Stomach (tissue), 19 donors: ENCODE measurements around the gene TET1. TPM values are rescaled to one million over a fixed set of nuclear protein-coding genes. Genes with fewer than 3 reads are reported as not detected.
"Not testable (repeated sequence)": the region's sequence is repeated elsewhere in the genome, so short reads cannot be mapped to it uniquely, and the experiment has no call there.

Source experiments
- DNase-seq, 2 donors: peaks; one replicate each; pipeline versions ENCODE4 v3.0.0 to v3.0.0-alpha.2; 2013 to 2019
- H3K27ac ChIP-seq, 5 donors: fragments of 200-600 bp in 4 of 5; sonication (generic) in 4 of 5; one replicate each; pipeline ENCODE4 v1.5.1; 2013 to 2019; ENCODE audit warnings: mild to moderate bottlenecking in 1 of 5, moderate library complexity in 1 of 5
- H3K27me3 ChIP-seq, 3 donors: fragments of 200-600 bp; sonication (generic); one replicate each; pipeline ENCODE4 v1.5.1; 2017 to 2019; ENCODE audit warnings: mixed run types in 1 of 3
- H3K36me3 ChIP-seq, 4 donors: fragments of 200-600 bp; sonication (generic); 1 replicate in 3 of 4; 2 replicates in 1 of 4; pipeline ENCODE4 v1.5.1; 2016 to 2019
- H3K4me1 ChIP-seq, 4 donors: fragments of 200-600 bp; sonication (generic); one replicate each; pipeline ENCODE4 v1.5.1; 2016 to 2019
- H3K4me3 ChIP-seq, 4 donors: fragments of 200-600 bp; sonication (generic) in 3 of 4; one replicate each; pipeline ENCODE4 v1.5.1; 2016 to 2019; ENCODE audit warnings: mild to moderate bottlenecking in 1 of 4
- H3K9me3 ChIP-seq, 4 donors: fragments of 200-600 bp; sonication (generic); one replicate each; pipeline ENCODE4 v1.5.1; 2016 to 2019
- EP300 ChIP-seq: sonication (generic); formaldehyde crosslinking; IDR thresholded peaks from one replicate; pipeline ENCODE4 v1.6.1; 2017; ENCODE audit warnings: antibody characterized with exemption
- POLR2A ChIP-seq, 4 donors: fragments of 450-650 bp; IDR thresholded peaks; one replicate each; pipeline ENCODE4 v1.6.1; 2016; ENCODE audit warnings: antibody characterized with exemption in 4 of 4, control low read depth in 2 of 4, mild to moderate bottlenecking in 1 of 4, moderate library complexity in 1 of 4
- POLR2AphosphoS5 ChIP-seq, 3 donors: sonication (generic); formaldehyde crosslinking; IDR thresholded peaks; one replicate each; pipeline ENCODE4 v1.6.1; 2016; ENCODE audit warnings: antibody characterized with exemption in 3 of 3
- WGBS, 5 donors: extraction: QIAGEN DNeasy Blood & Tissue Kit in 3 of 5; methylation state at CpG; one replicate each; pipeline versions ENCODE4 v1.1.5 to v1.1.7; 2013 to 2018; 5-methylcytosine and 5-hydroxymethylcytosine counted together
- intact Hi-C: fragments of 100-400 bp; cut with DNase I; formaldehyde crosslinking; loops from one replicate; pipeline ENCODE4 v1.15.1; 2023; ENCODE audit warnings: low total_unique reads
- long read RNA-seq, 10 donors: transcript quantifications; one replicate each; lab custom pipeline, GENCODE V29; 2026
- polyA plus RNA-seq, 3 donors: library from polyadenylated mRNA; stranded (reverse); fragments of 200-250 nt; gene quantifications; one replicate each; pipeline ENCODE4 v1.2.3, GENCODE V29; 2013
- total RNA-seq, 5 donors: library from RNA; depleted of rRNA; stranded (reverse); fragments of >200 nt; gene quantifications; one replicate each; pipeline versions ENCODE4 v1.1.0 to v1.2.3, GENCODE V29; 2014 to 2016
- TF ChIP-seq, protein P1 (sequence below), 7 experiments: fragments of 450-650 bp in 4 of 7; fragments of 200-600 bp in 3 of 7; sonication (generic) in 3 of 7; IDR thresholded peaks; one replicate each; pipeline ENCODE4 v1.5.1; 2016 to 2019; ENCODE audit warnings: antibody characterized with exemption in 7 of 7, control low read depth in 2 of 7, mild to moderate bottlenecking in 1 of 7
- donor health status: healthy with polysubstance abuse.
- donor health status: Bipolar disorder and iron deficiency.
- donor health status: healthy.

The TET1 gene
- total RNA-seq (10 to 100 TPM in 2 of 5 donors, 1 to 10 TPM in 3; 1.2 to 22.3 (median 9.9) TPM), polyA plus RNA-seq (under 1 TPM; under 0.01 to 0.20 (median 0.19) TPM)
- long read RNA-seq, donor 1, result 0 reads
- long read RNA-seq, donor 2, result 0 reads
- long read RNA-seq, donor 3, result 0 reads
- long read RNA-seq, donor 4, result 0 reads
- long read RNA-seq, donor 5, result 0 reads
- long read RNA-seq, donor 6, partial matches to known transcripts, result 11 of 11 reads
- long read RNA-seq, donor 6, other reads (novel, unspliced or antisense), result 0 of 11 reads
- long read RNA-seq, donor 7, result 0 reads
- long read RNA-seq, donor 8, result 0 reads
- long read RNA-seq, donor 9, result 0 reads
- long read RNA-seq, donor 10, result 0 reads

DNA sequence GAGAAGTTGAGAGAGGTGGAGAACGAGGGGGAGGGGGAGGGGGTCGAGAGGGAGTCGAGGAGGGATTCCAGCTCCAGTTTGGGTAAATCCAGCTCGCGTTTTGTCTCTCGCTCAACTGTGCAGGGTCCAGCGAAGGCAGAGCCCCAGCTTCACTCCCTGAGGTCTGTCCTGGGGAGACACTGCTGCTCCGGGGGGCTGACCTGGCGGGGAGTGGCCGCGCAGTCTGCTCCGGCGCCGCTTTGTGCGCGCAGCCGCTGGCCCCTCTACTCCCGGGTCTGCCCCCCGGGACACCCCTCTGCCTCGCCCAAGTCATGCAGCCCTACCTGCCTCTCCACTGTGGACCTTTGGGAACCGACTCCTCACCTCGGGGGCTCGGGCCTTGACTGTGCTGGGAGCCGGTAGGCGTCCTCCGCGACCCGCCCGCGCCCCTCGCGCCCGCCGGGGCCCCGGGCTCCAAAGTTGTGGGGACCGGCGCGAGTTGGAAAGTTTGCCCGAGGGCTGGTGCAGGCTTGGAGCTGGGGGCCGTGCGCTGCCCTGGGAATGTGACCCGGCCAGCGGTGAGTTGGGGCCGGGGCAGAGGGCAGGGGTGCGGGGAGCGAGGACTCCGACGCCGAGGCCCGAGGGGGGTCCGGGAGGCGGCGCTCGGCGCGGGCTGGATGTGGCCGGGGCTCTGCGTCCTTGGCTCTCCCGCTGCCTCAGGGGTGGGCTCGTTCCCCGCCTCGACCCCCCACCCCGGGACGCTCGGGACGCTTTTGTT, at the start of gene TET1:
TET1 (plus strand) TSS at position 152 of the 757 bp plus-strand sequence. CDS start 12,002 bp downstream, outside the sequence.
- intact Hi-C loops, result no loop called here
- no peaks in the 10 kb centered on the region for H3K36me3 ChIP-seq
- 0 to 3% (median 1%) methylated on average over 18 to 66 of the region's 66 CpGs for WGBS, 5 donors

DNA sequence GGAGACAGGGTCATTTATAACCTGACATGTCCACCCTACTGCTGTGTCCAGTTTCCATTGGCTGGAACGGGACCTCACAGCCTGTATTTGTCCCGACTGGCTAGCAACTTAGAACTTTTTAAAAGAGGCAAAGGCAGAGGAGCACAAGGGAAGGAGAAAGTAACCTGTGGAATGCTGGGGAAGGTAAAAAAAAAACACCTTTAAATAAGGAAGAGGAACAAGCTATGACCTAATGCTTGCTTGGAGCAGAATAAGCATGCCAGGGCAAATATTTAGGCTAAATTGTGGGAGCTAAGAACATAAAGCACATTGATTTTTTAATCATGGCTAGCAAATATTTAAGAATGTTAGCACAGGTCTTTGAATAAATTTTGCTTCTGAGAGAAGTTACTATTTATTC, 43.9 kb upstream of the TET1 start:
- H3K27me3 ChIP-seq, DNase-seq, intact Hi-C loops, H3K9me3 ChIP-seq, H3K4me3 ChIP-seq: not testable (repeated sequence)
- Histone ChIP-seq H3K4me1 (peaks cover 11 to 24% (median 16%) of the 10 kb centered on the region in 4 donors), H3K36me3 (peaks cover 0 to 53% (median 50%) of the 10 kb centered on the region in 4 donors), H3K27ac (peak overlapping the region; percentile 11 to 66 (median 62))
- WGBS, 5 donors, result 28 to 71% (median 49%) methylated on average over 2 of the region's 2 CpGs

More for the DNA sequence above, at the start of gene TET1:
- Histone ChIP-seq H3K27ac (peak within 1 kb of the TSS; percentile 42 to 80 (median 68)), H3K4me3 (peak within 1 kb of the TSS; percentile 76 to 86 (median 79)), H3K9me3 (no peaks in the 10 kb centered on the region), H3K27me3 (peaks cover 0 to 22% (median 18%) of the 10 kb centered on the region in 3 donors), H3K4me1 (peaks cover 0 to 35% (median 26%) of the 10 kb centered on the region in 4 donors)
- TF ChIP-seq POLR2AphosphoS5 (IDR thresholded peaks at IDR 0.05) (peak in 2 of 3 donors; percentile 13 to 34), POLR2A (IDR thresholded peaks at IDR 0.05) (no peak)
- DNase-seq, result peak; percentile 46 to 84

DNA sequence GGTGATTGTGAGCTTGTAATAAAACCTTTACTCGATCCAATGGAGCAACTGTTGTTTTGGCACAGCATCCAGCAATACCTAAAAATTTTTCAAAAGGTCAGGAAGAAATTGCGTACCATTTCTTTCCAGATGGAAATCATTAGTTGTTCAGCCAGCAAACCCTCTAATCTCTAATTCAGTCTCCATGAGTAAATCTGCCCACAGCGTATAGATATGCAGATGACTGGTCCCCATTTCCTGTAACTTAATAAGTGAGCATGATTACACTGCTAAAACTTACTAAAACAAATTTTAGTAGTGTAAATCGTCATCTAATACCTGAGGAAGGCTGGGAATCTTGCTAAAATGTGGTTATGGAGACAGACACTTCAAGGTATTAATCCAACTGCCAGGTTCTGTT, 43.4 kb upstream of the TET1 start:
- no peaks in the 10 kb centered on the region for H3K27me3 ChIP-seq
- H3K4me3 ChIP-seq, result no peak overlapping the region
- H3K27ac ChIP-seq, result peak overlapping the region in 4 of 5 donors; percentile 11 to 64 (median 60)
- TF ChIP-seq POLR2A (IDR thresholded peaks at IDR 0.05), result no peak
- no peak for TF ChIP-seq POLR2AphosphoS5 (IDR thresholded peaks at IDR 0.05)
- TF ChIP-seq, protein P1, sequence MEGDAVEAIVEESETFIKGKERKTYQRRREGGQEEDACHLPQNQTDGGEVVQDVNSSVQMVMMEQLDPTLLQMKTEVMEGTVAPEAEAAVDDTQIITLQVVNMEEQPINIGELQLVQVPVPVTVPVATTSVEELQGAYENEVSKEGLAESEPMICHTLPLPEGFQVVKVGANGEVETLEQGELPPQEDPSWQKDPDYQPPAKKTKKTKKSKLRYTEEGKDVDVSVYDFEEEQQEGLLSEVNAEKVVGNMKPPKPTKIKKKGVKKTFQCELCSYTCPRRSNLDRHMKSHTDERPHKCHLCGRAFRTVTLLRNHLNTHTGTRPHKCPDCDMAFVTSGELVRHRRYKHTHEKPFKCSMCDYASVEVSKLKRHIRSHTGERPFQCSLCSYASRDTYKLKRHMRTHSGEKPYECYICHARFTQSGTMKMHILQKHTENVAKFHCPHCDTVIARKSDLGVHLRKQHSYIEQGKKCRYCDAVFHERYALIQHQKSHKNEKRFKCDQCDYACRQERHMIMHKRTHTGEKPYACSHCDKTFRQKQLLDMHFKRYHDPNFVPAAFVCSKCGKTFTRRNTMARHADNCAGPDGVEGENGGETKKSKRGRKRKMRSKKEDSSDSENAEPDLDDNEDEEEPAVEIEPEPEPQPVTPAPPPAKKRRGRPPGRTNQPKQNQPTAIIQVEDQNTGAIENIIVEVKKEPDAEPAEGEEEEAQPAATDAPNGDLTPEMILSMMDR (IDR thresholded peaks at IDR 0.05), result no peak
- TF ChIP-seq EP300, result no peak
- H3K9me3 ChIP-seq, result no peaks in the 10 kb centered on the region
- no peak for DNase-seq
- intact Hi-C loops, result no loop called here
- H3K36me3 ChIP-seq, result peaks cover 0 to 53% (median 48%) of the 10 kb centered on the region in 4 donors
- peaks cover 11 to 24% (median 16%) of the 10 kb centered on the region in 4 donors for H3K4me1 ChIP-seq
- 26 to 52% (median 31%) methylated on average over 4 of the region's 4 CpGs for WGBS, 5 donors

DNA sequence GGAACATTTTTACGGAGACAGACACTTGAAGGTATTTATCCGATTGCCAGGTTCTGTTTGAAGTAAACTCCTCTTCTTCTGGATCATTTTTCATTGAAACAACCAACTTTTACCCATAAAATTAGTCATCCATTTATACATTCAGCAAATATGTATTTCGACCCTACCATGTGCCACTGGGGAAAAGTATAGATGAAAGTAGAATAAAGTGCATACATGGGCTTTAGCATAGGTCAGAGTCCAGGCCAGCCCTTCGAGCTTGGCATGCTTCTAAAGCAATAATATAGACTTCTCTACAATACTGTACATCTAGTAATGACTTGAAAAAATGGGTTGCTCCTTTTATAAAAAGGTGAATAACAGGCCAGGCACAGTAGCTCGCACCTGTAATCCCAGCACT, 42.9 kb upstream of the TET1 start:
- intact Hi-C loops, result no loop called here
- no peaks in the 10 kb centered on the region for H3K9me3 ChIP-seq
- H3K4me3 ChIP-seq, result no peak overlapping the region
- peak in 1 of 2 donors; percentile 9 for DNase-seq
- H3K27me3 ChIP-seq, result no peaks in the 10 kb centered on the region
- TF ChIP-seq, protein P1 (IDR thresholded peaks at IDR 0.05), result no peak
- TF ChIP-seq POLR2AphosphoS5 (IDR thresholded peaks at IDR 0.05) (no peak), POLR2A (IDR thresholded peaks at IDR 0.05) (no peak)
- H3K4me1 ChIP-seq, result peaks cover 11 to 24% (median 16%) of the 10 kb centered on the region in 4 donors
- peaks cover 0 to 56% (median 51%) of the 10 kb centered on the region in 4 donors for H3K36me3 ChIP-seq
- peak overlapping the region in 3 of 5 donors; percentile 59 to 64 (median 62) for H3K27ac ChIP-seq
- 55 to 73% (median 67%) methylated on average over 5 of the region's 5 CpGs for WGBS, 5 donors

DNA sequence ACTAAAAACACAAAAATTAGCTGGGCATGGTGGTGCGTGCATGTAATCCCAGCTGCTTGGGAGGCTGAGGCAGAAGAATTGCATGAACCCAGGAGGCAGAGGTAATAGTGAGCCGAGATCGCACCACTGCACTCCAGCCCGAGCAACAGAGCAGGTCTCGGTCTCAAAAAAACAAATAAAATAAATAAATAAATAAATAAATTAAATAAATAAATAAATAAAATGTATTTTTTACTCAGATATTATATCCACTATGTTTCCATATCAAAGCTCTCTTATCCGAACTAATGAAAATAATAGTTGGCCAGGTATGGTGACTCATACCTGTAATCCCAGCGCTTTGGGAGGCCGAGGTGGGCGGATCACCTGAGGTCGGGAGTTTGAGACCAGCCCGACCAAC, 41.5 kb upstream of the TET1 start:
- intact Hi-C loops, DNase-seq, H3K27me3 ChIP-seq, H3K4me3 ChIP-seq, H3K27ac ChIP-seq, H3K9me3 ChIP-seq: not testable (repeated sequence)
- Histone ChIP-seq H3K36me3 (peaks cover 0 to 59% (median 55%) of the 10 kb centered on the region in 4 donors), H3K4me1 (peaks cover 11 to 24% (median 16%) of the 10 kb centered on the region in 4 donors)
- WGBS, 5 donors, result 91 to 97% (median 97%) methylated on average over 11 of the region's 11 CpGs

DNA sequence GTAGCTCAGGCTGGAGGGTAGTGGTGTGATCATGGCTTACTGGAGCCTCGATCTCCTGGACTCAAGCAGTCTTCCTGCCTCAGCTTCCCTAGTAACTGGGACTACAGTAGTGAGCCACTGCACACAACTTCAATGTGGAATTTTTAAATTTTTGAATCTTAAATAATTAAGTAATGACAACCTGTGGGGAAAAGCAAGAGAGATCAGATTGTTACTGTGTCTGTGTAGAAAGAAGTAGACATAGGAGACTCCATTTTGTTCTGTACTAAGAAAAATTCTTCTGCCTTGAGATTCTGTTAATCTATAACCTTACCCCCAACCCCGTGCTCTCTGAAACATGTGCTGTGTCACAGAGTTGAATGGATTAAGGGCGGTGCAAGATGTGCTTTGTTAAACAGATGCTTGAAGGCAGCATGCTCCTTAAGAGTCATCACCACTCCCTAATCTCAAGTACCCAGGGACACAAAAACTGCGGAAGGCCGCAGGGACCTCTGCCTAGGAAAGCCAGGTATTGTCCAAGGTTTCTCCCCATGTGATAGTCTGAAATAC, 34.6 kb upstream of the TET1 start:
- intact Hi-C loops, H3K27me3 ChIP-seq, H3K9me3 ChIP-seq, DNase-seq: not testable (repeated sequence)
- peaks cover 0 to 28% (median 19%) of the 10 kb centered on the region in 4 donors for H3K4me1 ChIP-seq
- peak overlapping the region in 3 of 5 donors; percentile 90 to 98 (median 97) for H3K27ac ChIP-seq
- WGBS, 5 donors, result 40 to 50% (median 46%) methylated on average over 3 to 5 of the region's 5 CpGs
- peak overlapping the region in 1 of 4 donors; percentile 68 for H3K4me3 ChIP-seq
- H3K36me3 ChIP-seq, result peaks cover 0 to 38% (median 24%) of the 10 kb centered on the region in 4 donors
